CD14-positive monocyte (primary cell): ENCODE results near the gene RNGTT. TPM values are rescaled to one million over a fixed set of nuclear protein-coding genes. Genes with fewer than 3 reads are reported as not detected.
A peak's percentile ranks its signal among the peaks of the same experiment; 100 is the strongest.

Source experiments
- DNase-seq, 3 donors: peaks; one replicate each; pipeline ENCODE4 v3.0.0-alpha.2; 2011 to 2022
- H2AFZ ChIP-seq: 2 replicates; pipeline ENCODE4 v1.6.0; 2012; ENCODE audit warnings: mild to moderate bottlenecking, low read depth, low read length, inconsistent platforms; ENCODE audit not compliant: insufficient read depth, poor library complexity, severe bottlenecking
- H3K27ac ChIP-seq, 2 donors: 1 replicate in 1 of 2; 2 replicates in 1 of 2; pipeline ENCODE4 v1.5.1; 2012 to 2013; ENCODE audit warnings: low read length in 2 of 2, control low read depth in 1 of 2, inconsistent platforms in 1 of 2, low read depth in 1 of 2, mild to moderate bottlenecking in 1 of 2
- H3K27me3 ChIP-seq, 2 donors: one replicate each; pipeline versions ENCODE4 v1.6.0 to v1.6.1; 2011 to 2013; ENCODE audit warnings: low read length in 2 of 2; ENCODE audit not compliant: control insufficient read depth in 2 of 2, insufficient read depth in 2 of 2
- H3K36me3 ChIP-seq, 2 donors: replicated peaks in 1 of 2; 1 replicate in 1 of 2; 2 replicates in 1 of 2; pipeline versions ENCODE4 v1.5.1 to v1.6.1; 2012 to 2013; ENCODE audit warnings: low read length in 2 of 2, control low read depth in 1 of 2, inconsistent platforms in 1 of 2, mild to moderate bottlenecking in 1 of 2; ENCODE audit not compliant: insufficient read depth in 2 of 2, control insufficient read depth in 1 of 2
- H3K4me1 ChIP-seq, 2 donors: 1 replicate in 1 of 2; 2 replicates in 1 of 2; pipeline versions ENCODE4 v1.5.1 to v1.6.1; 2012 to 2013; ENCODE audit warnings: low read length in 2 of 2, control low read depth in 1 of 2, inconsistent platforms in 1 of 2, mild to moderate bottlenecking in 1 of 2, moderate library complexity in 1 of 2; ENCODE audit not compliant: insufficient read depth in 2 of 2, control insufficient read depth in 1 of 2
- H3K4me2 ChIP-seq: replicated peaks from 2 replicates; pipeline ENCODE3; 2012; ENCODE audit warnings: low read length, moderate library complexity, mild to moderate bottlenecking; ENCODE audit not compliant: poor library complexity, severe bottlenecking; ENCODE audit errors: extremely low read depth
- H3K4me3 ChIP-seq, 3 experiments: fragments of 200-600 bp in 1 of 3; sonication (generic) in 1 of 3; replicated peaks in 1 of 3; 1 replicate in 2 of 3; 2 replicates in 1 of 3; pipeline ENCODE4 v1.5.1; 2011 to 2013; ENCODE audit warnings: low read length in 3 of 3, mild to moderate bottlenecking in 3 of 3, control low read depth in 2 of 3, low read depth in 2 of 3, inconsistent platforms in 1 of 3, moderate library complexity in 1 of 3
- H3K79me2 ChIP-seq: 2 replicates; pipeline ENCODE4 v1.6.0; 2012; ENCODE audit warnings: mild to moderate bottlenecking, control low read depth, inconsistent platforms, low read length, moderate library complexity; ENCODE audit not compliant: insufficient read depth
- H3K9ac ChIP-seq: 2 replicates; pipeline ENCODE4 v1.6.0; 2017; ENCODE audit warnings: low read length, mild to moderate bottlenecking; ENCODE audit not compliant: insufficient read depth, poor library complexity, severe bottlenecking
- H3K9me3 ChIP-seq, 2 donors: replicated peaks in 1 of 2; 1 replicate in 1 of 2; 2 replicates in 1 of 2; pipeline versions ENCODE4 v1.5.1 to v1.6.1; 2012 to 2013; ENCODE audit warnings: low read length in 2 of 2, control low read depth in 1 of 2; ENCODE audit not compliant: control insufficient read depth in 1 of 2, insufficient read depth in 1 of 2
- H4K20me1 ChIP-seq: 2 replicates; pipeline ENCODE4 v1.6.0; 2012; ENCODE audit warnings: mild to moderate bottlenecking, low read length, control low read depth, moderate library complexity; ENCODE audit not compliant: insufficient read depth
- H3K27ac Mint-ChIP-seq, 7 donors: one replicate each; pipeline ENCODE4 v1.8.0; 2020; ENCODE audit warnings: mild to moderate bottlenecking in 7 of 7, mixed read lengths in 7 of 7, moderate library complexity in 6 of 7, inconsistent platforms in 2 of 7
- H3K27me3 Mint-ChIP-seq, 3 donors: one replicate each; pipeline ENCODE4 v1.8.0; 2021 to 2022; ENCODE audit warnings: low read depth in 3 of 3, mild to moderate bottlenecking in 3 of 3, mixed read lengths in 3 of 3, moderate library complexity in 3 of 3, inconsistent platforms in 1 of 3
- H3K36me3 Mint-ChIP-seq, 2 donors: one replicate each; pipeline ENCODE4 v1.8.0; 2020; ENCODE audit warnings: mixed read lengths in 2 of 2, inconsistent platforms in 1 of 2, mild to moderate bottlenecking in 1 of 2
- H3K4me1 Mint-ChIP-seq: one replicate; pipeline ENCODE4 v1.8.0; 2020; ENCODE audit warnings: mild to moderate bottlenecking, mixed read lengths
- H3K4me3 Mint-ChIP-seq, 2 donors: one replicate each; pipeline ENCODE4 v1.8.0; 2020; ENCODE audit warnings: mild to moderate bottlenecking in 2 of 2, mixed read lengths in 2 of 2, moderate library complexity in 1 of 2
- H3K9me3 Mint-ChIP-seq, 7 donors: one replicate each; pipeline ENCODE4 v1.8.0; 2020 to 2022; ENCODE audit warnings: mixed read lengths in 7 of 7, mild to moderate bottlenecking in 6 of 7, moderate library complexity in 6 of 7, inconsistent platforms in 2 of 7
- CTCF ChIP-seq: fragments of 200-600 bp; IDR thresholded peaks from one replicate; pipeline ENCODE4 v1.8.0; 2022; ENCODE audit warnings: antibody characterized with exemption, mild to moderate bottlenecking
- WGBS: methylation state at CpG from one replicate; pipeline ENCODE4 v1.1.5; 2013; ENCODE audit warnings: missing lambda C conversion rate; ENCODE audit not compliant: insufficient coverage; 5-methylcytosine and 5-hydroxymethylcytosine counted together
- intact Hi-C, 2 donors: fragments of 100-400 bp; cut with micrococcal nuclease; formaldehyde crosslinking; loops; one replicate each; pipeline versions ENCODE4 v1.15.0 to v1.15.1; 2023
- polyA plus RNA-seq, 3 donors: library from polyadenylated mRNA; depleted of rRNA in 1 of 3; unstranded in 2 of 3; stranded (reverse) in 1 of 3; fragments of 300-500 nt in 2 of 3; fragments of >200 nt in 1 of 3; fragmentation: Illumina TruSeq in 2 of 3; gene quantifications; 1 replicate in 2 of 3; 2 replicates in 1 of 3; pipeline ENCODE4 v1.2.3, GENCODE V29; 2012 to 2021

The RNGTT gene
- polyA plus RNA-seq, 3 donors, result 2.3 to 8.6 (median 5.8) TPM

- peaks cover 19 to 31% of the 10 kb centered on the region in 2 donors for H3K36me3 Mint-ChIP-seq
- peak overlapping the region in 1 of 7 donors; percentile 19 for H3K27ac Mint-ChIP-seq
- Histone ChIP-seq H3K4me3 (no peak overlapping the region), H3K9ac (no peak overlapping the region), H3K27ac (no peak overlapping the region), H3K4me2 (no peak overlapping the region), H3K4me1 (peaks cover 15 to 18% of the 10 kb centered on the region in 2 donors), H4K20me1 (no peaks in the 10 kb centered on the region), H3K27me3 (no peaks in the 10 kb centered on the region), H3K9me3 (no peaks in the 10 kb centered on the region), H2AFZ (no peak overlapping the region), H3K36me3 (peaks cover 4 to 8% of the 10 kb centered on the region in 2 donors), H3K79me2 (no peaks in the 10 kb centered on the region)
- intact Hi-C loops, result no loop called here
- WGBS, result no CpG with 5 or more reads among the region's 1 CpG
- H3K27me3 Mint-ChIP-seq, result no peaks in the 10 kb centered on the region
- DNase-seq, result no peak
- H3K9me3 Mint-ChIP-seq, result peaks cover 0 to 1% (median 0%) of the 10 kb centered on the region in 7 donors
- peaks cover 13% of the 10 kb centered on the region for H3K4me1 Mint-ChIP-seq
- no peak overlapping the region for H3K4me3 Mint-ChIP-seq
- no peak for TF ChIP-seq CTCF
Measured at GRCh38 chr6:88920774-88921733, 42.4 kb downstream of the RNGTT start.

DNA sequence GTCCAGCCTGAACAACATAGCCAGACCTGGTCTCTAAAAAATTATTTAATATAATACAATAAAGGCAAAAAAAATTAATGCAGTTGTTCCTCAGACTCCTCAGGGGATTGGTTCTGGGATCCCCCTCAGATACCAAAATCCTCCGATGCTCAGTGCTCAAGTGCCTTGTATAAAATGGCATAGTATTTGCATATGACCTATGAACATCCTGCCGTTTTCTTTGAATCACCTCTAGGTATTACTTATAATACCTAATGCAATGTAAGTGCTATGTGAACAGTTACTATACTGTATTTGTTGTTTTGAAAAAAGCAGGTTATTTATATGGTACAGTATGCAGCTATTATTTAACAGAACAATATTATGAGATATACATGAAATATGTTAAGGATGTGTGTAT, 43.3 kb downstream of the RNGTT start:
- no peaks in the 10 kb centered on the region for H4K20me1 ChIP-seq
- Mint-ChIP-seq H3K4me3 (no peak overlapping the region), H3K4me1 (peaks cover 13% of the 10 kb centered on the region), H3K27ac (no peak overlapping the region), H3K9me3 (peaks cover 0 to 1% (median 0%) of the 10 kb centered on the region in 7 donors), H3K36me3 (peaks cover 15 to 27% of the 10 kb centered on the region in 2 donors), H3K27me3 (no peaks in the 10 kb centered on the region)
- H3K9ac ChIP-seq, result no peak overlapping the region
- H3K4me2 ChIP-seq, result no peak overlapping the region
- DNase-seq, result no peak
- no CpG with 5 or more reads among the region's 2 CpGs for WGBS
- H2AFZ ChIP-seq, result no peak overlapping the region
- no peak for TF ChIP-seq CTCF
- H3K4me1 ChIP-seq, result peaks cover 15 to 18% of the 10 kb centered on the region in 2 donors
- no peaks in the 10 kb centered on the region for H3K9me3 ChIP-seq
- H3K27ac ChIP-seq, result no peak overlapping the region
- no peaks in the 10 kb centered on the region for H3K27me3 ChIP-seq
- H3K79me2 ChIP-seq, result no peaks in the 10 kb centered on the region
- H3K36me3 ChIP-seq, result no peaks in the 10 kb centered on the region
- intact Hi-C loops, result no loop called here
- no peak overlapping the region for H3K4me3 ChIP-seq
